Measurements from ENCODE around the gene PRSS33.

- TF ChIP-seq, protein P1, sequence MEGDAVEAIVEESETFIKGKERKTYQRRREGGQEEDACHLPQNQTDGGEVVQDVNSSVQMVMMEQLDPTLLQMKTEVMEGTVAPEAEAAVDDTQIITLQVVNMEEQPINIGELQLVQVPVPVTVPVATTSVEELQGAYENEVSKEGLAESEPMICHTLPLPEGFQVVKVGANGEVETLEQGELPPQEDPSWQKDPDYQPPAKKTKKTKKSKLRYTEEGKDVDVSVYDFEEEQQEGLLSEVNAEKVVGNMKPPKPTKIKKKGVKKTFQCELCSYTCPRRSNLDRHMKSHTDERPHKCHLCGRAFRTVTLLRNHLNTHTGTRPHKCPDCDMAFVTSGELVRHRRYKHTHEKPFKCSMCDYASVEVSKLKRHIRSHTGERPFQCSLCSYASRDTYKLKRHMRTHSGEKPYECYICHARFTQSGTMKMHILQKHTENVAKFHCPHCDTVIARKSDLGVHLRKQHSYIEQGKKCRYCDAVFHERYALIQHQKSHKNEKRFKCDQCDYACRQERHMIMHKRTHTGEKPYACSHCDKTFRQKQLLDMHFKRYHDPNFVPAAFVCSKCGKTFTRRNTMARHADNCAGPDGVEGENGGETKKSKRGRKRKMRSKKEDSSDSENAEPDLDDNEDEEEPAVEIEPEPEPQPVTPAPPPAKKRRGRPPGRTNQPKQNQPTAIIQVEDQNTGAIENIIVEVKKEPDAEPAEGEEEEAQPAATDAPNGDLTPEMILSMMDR (IDR thresholded peaks at IDR 0.05): no peak
- TF ChIP-seq RAD21 (conservative IDR thresholded peaks at IDR 0.05 in 1 of 2, IDR thresholded peaks at IDR 0.05 in 1 of 2) (no peak), RCOR1 (IDR thresholded peaks at IDR 0.05; ENCODE audit: low read depth, low read length) (no peak), POLR2A (IDR thresholded peaks at IDR 0.05; ENCODE audit: low read length) (no peak), PHF8 (IDR thresholded peaks at IDR 0.05; ENCODE audit: borderline replicate concordance, low read depth) (no peak), EP300 (IDR thresholded peaks at IDR 0.05) (no peak), JUN (IDR thresholded peaks at IDR 0.05) (no peak), MAX (IDR thresholded peaks at IDR 0.05) (no peak)
- TF ChIP-seq, protein P2, sequence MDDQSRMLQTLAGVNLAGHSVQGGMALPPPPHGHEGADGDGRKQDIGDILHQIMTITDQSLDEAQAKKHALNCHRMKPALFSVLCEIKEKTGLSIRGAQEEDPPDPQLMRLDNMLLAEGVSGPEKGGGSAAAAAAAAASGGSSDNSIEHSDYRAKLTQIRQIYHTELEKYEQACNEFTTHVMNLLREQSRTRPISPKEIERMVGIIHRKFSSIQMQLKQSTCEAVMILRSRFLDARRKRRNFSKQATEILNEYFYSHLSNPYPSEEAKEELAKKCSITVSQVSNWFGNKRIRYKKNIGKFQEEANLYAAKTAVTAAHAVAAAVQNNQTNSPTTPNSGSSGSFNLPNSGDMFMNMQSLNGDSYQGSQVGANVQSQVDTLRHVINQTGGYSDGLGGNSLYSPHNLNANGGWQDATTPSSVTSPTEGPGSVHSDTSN (IDR thresholded peaks at IDR 0.05): no peak
These were observed 20.8 kb downstream of the PRSS33 start for GRCh38 chr16:2766430-2767139.
